Tibial nerve (tissue), 4 donors: ENCODE results near the gene TENT4B.

ENCODE experiments used
- CTCF ChIP-seq, 5 experiments: fragments of 200-600 bp in 3 of 5; fragments of 450-650 bp in 2 of 5; sonication (generic) in 3 of 5; IDR thresholded peaks; one replicate each; pipeline ENCODE4 v1.5.1; 2016 to 2019; ENCODE audit warnings: antibody characterized with exemption in 5 of 5, mild to moderate bottlenecking in 3 of 5, moderate library complexity in 2 of 5
- EP300 ChIP-seq, 2 donors: sonication (generic); formaldehyde crosslinking; IDR thresholded peaks; one replicate each; pipeline ENCODE4 v1.6.1; 2017; ENCODE audit warnings: antibody characterized with exemption in 2 of 2, mild to moderate bottlenecking in 1 of 2

DNA sequence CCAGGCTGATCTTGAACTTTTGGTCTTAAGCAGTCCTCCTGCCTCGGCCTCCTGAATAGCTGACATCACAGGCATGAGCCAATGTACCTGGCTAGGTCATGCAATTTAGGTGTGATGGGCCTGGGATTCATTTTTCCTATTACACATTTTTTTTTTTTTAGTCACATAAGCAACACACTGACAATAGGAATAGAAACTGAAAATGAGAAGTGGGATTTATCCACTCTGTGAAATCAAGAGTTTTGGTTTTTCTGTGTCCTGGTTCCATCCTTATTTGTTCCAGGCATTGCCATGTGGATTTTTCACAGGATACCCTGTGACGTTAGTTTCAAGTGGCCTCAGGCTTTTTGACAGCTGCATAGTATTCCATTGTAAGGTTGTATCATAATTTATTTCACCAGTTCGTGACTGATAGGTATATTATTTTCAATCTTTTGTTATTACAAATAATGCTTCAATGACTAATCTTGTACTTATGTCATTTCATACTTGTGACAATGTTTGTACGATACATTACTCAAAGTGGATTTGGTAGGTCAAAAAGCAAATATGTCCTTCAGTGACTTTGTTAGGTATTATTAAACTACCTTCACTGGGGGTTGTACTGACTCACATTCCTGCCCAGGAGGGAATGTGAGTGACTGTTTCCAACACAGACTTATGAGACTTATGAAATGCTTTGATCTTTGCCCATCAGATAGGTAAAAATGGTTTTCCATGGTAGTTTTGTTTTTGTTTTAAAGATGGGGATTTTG, 123.9 kb downstream of the TENT4B start:
- TF ChIP-seq CTCF (IDR thresholded peaks at IDR 0.05) = no peak
- no peak for TF ChIP-seq EP300 (IDR thresholded peaks at IDR 0.05)
